CD8-positive, alpha-beta memory T cell (primary cell): Measurements from ENCODE around the gene CUX1. TPM values are rescaled to one million over a fixed set of nuclear protein-coding genes. Genes with fewer than 3 reads are reported as not detected.

Source experiments
- CTCF ChIA-PET: fragments of 350-600 bp; sonication (Branson Sonifier 250); formaldehyde crosslinking; loops from one replicate; lab custom pipeline; 2021; ENCODE audit warnings: antibody characterized with exemption; lab: Charles Lee
- POLR2A ChIA-PET: fragments of 350-600 bp; sonication (Branson Sonifier 250); formaldehyde crosslinking; loops from one replicate; lab custom pipeline; 2021; ENCODE audit warnings: antibody characterized with exemption; lab: Charles Lee
- DNase-seq, 5 donors: peaks; one replicate each; pipeline versions ENCODE4 v3.0.0 to v3.0.0-alpha.2; 2020 to 2022; ENCODE audit warnings: mixed read lengths in 1 of 5
- H3K27ac ChIP-seq: one replicate; pipeline ENCODE4 v1.7.0; 2013; ENCODE audit warnings: low read depth, mild to moderate bottlenecking, low read length, moderate library complexity
- H3K27me3 ChIP-seq: 2 replicates; pipeline ENCODE4 v1.7.0; 2013; ENCODE audit warnings: low read length, mild to moderate bottlenecking; ENCODE audit not compliant: insufficient read depth, poor library complexity, severe bottlenecking
- H3K36me3 ChIP-seq: 2 replicates; pipeline ENCODE4 v1.7.0; 2013; ENCODE audit warnings: mild to moderate bottlenecking, low read length, moderate library complexity; ENCODE audit not compliant: insufficient read depth
- H3K4me1 ChIP-seq: 2 replicates; pipeline ENCODE4 v1.7.0; 2013; ENCODE audit warnings: mild to moderate bottlenecking, low read length, moderate library complexity; ENCODE audit not compliant: insufficient read depth
- H3K4me3 ChIP-seq: 2 replicates; pipeline ENCODE4 v1.7.0; 2013; ENCODE audit warnings: mild to moderate bottlenecking, low read length
- H3K9me3 ChIP-seq: 2 replicates; pipeline ENCODE4 v1.7.0; 2013; ENCODE audit warnings: mild to moderate bottlenecking, low read length
- H3K27ac Mint-ChIP-seq, 8 donors: one replicate each; pipeline ENCODE4 v1.8.0; 2020 to 2021; ENCODE audit warnings: mixed read lengths in 8 of 8, mild to moderate bottlenecking in 6 of 8, inconsistent platforms in 3 of 8, moderate library complexity in 3 of 8
- H3K27me3 Mint-ChIP-seq, 2 donors: one replicate each; pipeline ENCODE4 v1.8.0; 2020 to 2021; ENCODE audit warnings: mixed read lengths in 2 of 2, mild to moderate bottlenecking in 1 of 2, moderate library complexity in 1 of 2
- H3K36me3 Mint-ChIP-seq, 3 donors: one replicate each; pipeline ENCODE4 v1.8.0; 2020 to 2021; ENCODE audit warnings: mixed read lengths in 3 of 3, inconsistent platforms in 1 of 3, mild to moderate bottlenecking in 1 of 3
- H3K4me1 Mint-ChIP-seq, 3 donors: one replicate each; pipeline ENCODE4 v1.8.0; 2020 to 2021; ENCODE audit warnings: mixed read lengths in 3 of 3, inconsistent platforms in 1 of 3, mild to moderate bottlenecking in 1 of 3
- H3K4me3 Mint-ChIP-seq, 7 donors: one replicate each; pipeline ENCODE4 v1.8.0; 2020 to 2021; ENCODE audit warnings: mixed read lengths in 7 of 7, mild to moderate bottlenecking in 6 of 7, moderate library complexity in 4 of 7, inconsistent platforms in 2 of 7
- H3K9me3 Mint-ChIP-seq, 5 donors: one replicate each; pipeline ENCODE4 v1.8.0; 2020 to 2022; ENCODE audit warnings: mixed read lengths in 5 of 5, mild to moderate bottlenecking in 3 of 5, moderate library complexity in 2 of 5, inconsistent platforms in 1 of 5
- polyA plus RNA-seq: library from polyadenylated mRNA; unstranded; fragments of 300-500 nt; fragmentation: Illumina TruSeq; gene quantifications from one replicate; pipeline ENCODE4 v1.2.3, GENCODE V29; 2021
- total RNA-seq, 2 experiments: library from RNA; stranded (reverse); gene quantifications; one replicate each; pipeline ENCODE4 v1.2.3, GENCODE V29; 2021

The CUX1 gene
- total and polyA plus RNA-seq, 3 experiments from 2014 or later = 23.2 to 26.4 (median 23.6) TPM

- Mint-ChIP-seq H3K27ac (peak overlapping the region in 7 of 8 donors; percentile 65 to 95 (median 89)), H3K4me1 (peaks cover 16 to 25% (median 17%) of the 10 kb centered on the region in 3 donors), H3K4me3 (peak overlapping the region; percentile 11 to 79 (median 59)), H3K9me3 (no peaks in the 10 kb centered on the region), H3K36me3 (no peaks in the 10 kb centered on the region), H3K27me3 (peaks cover 0 to 1% of the 10 kb centered on the region in 2 donors)
- H3K36me3 ChIP-seq = no peaks in the 10 kb centered on the region
- no peak overlapping the region for H3K4me3 ChIP-seq
- CTCF ChIA-PET = no interaction called here
- POLR2A ChIA-PET = no interaction called here
- no peaks in the 10 kb centered on the region for H3K27me3 ChIP-seq
- peaks cover 15% of the 10 kb centered on the region for H3K4me1 ChIP-seq
- no peak for DNase-seq
- H3K27ac ChIP-seq = no peak overlapping the region
- H3K9me3 ChIP-seq = no peaks in the 10 kb centered on the region
Measured at GRCh38 chr7:102305414-102306268, 488.2 kb downstream of the CUX1 start.

GRCh38 chr7:102306916-102307677, 489.7 kb downstream of the CUX1 start:
- Histone ChIP-seq H3K9me3 (no peaks in the 10 kb centered on the region), H3K27ac (no peak overlapping the region), H3K4me3 (no peak overlapping the region), H3K36me3 (no peaks in the 10 kb centered on the region), H3K4me1 (peaks cover 15% of the 10 kb centered on the region), H3K27me3 (no peaks in the 10 kb centered on the region)
- Mint-ChIP-seq H3K4me3 (peak overlapping the region in 5 of 7 donors; percentile 39 to 59 (median 46)), H3K27ac (peak overlapping the region in 4 of 8 donors; percentile 24 to 72 (median 58)), H3K9me3 (no peaks in the 10 kb centered on the region), H3K27me3 (peaks cover 0 to 1% of the 10 kb centered on the region in 2 donors), H3K36me3 (no peaks in the 10 kb centered on the region), H3K4me1 (peaks cover 16 to 25% (median 17%) of the 10 kb centered on the region in 3 donors)
- ChIA-PET CTCF (no interaction called here), POLR2A (interaction anchor here (0.6 kb wide), 1 partner anchor 18 kb away, joined by 4 read pairs; no protein-coding TSS in a partner anchor)
- DNase-seq = peak in 1 of 5 donors; percentile 36

GRCh38 chr7:102310414-102310815, 493.0 kb downstream of the CUX1 start:
- Mint-ChIP-seq H3K36me3 (no peaks in the 10 kb centered on the region), H3K27ac (no peak overlapping the region), H3K4me1 (peaks cover 10 to 17% (median 16%) of the 10 kb centered on the region in 3 donors), H3K27me3 (no peaks in the 10 kb centered on the region), H3K4me3 (no peak overlapping the region), H3K9me3 (no peaks in the 10 kb centered on the region)
- Histone ChIP-seq H3K27me3 (no peaks in the 10 kb centered on the region), H3K4me1 (peaks cover 15% of the 10 kb centered on the region), H3K27ac (no peak overlapping the region), H3K36me3 (no peaks in the 10 kb centered on the region), H3K9me3 (no peaks in the 10 kb centered on the region), H3K4me3 (no peak overlapping the region)
- ChIA-PET CTCF (interaction anchor here (1.3 to 1.6 kb wide), 2 partner anchors 15 to 79 kb away, joined by 3 read pairs; no protein-coding TSS in a partner anchor), POLR2A (no interaction called here)
- no peak for DNase-seq

DNA sequence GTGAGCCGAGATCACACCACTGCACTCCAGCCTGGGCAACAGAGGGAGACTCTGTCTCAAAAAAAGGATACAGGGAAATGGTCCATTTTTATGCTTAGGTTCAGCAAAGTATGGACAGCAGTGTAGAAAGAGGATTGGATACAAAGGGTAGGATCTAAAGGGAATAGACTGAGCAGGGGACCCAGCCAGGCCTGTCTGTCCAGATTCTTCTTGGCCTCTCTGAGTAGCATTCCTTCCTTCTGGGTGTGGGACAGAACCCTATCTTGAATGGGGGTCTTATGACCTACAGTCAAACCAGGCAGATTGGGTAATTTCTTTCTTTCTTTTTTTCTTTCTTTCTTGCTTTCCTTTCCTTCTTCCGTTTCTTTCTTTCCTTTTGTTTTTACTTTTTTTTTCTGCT, 494.9 kb downstream of the CUX1 start:
- H3K36me3 Mint-ChIP-seq = no peaks in the 10 kb centered on the region
- Histone ChIP-seq H3K4me1 (peaks cover 2% of the 10 kb centered on the region), H3K27me3 (no peaks in the 10 kb centered on the region), H3K36me3 (no peaks in the 10 kb centered on the region), H3K27ac (no peak overlapping the region), H3K4me3 (no peak overlapping the region), H3K9me3 (no peaks in the 10 kb centered on the region)
- POLR2A ChIA-PET = no interaction called here
- H3K4me1 Mint-ChIP-seq = peaks cover 2 to 3% (median 2%) of the 10 kb centered on the region in 3 donors
- DNase-seq = no peak
- H3K4me3 Mint-ChIP-seq = no peak overlapping the region
- no peaks in the 10 kb centered on the region for H3K9me3 Mint-ChIP-seq
- CTCF ChIA-PET = no interaction called here
- H3K27ac Mint-ChIP-seq = peak overlapping the region in 1 of 8 donors; percentile 54
- no peaks in the 10 kb centered on the region for H3K27me3 Mint-ChIP-seq

- CTCF ChIA-PET = no interaction called here
- no peaks in the 10 kb centered on the region for H3K36me3 ChIP-seq
- Mint-ChIP-seq H3K4me3 (no peak overlapping the region), H3K27me3 (no peaks in the 10 kb centered on the region), H3K4me1 (no peaks in the 10 kb centered on the region), H3K27ac (peak overlapping the region in 1 of 8 donors; percentile 81), H3K9me3 (no peaks in the 10 kb centered on the region), H3K36me3 (no peaks in the 10 kb centered on the region)
- POLR2A ChIA-PET = no interaction called here
- no peaks in the 10 kb centered on the region for H3K4me1 ChIP-seq
- no peaks in the 10 kb centered on the region for H3K27me3 ChIP-seq
- H3K4me3 ChIP-seq = no peak overlapping the region
- H3K9me3 ChIP-seq = no peaks in the 10 kb centered on the region
- DNase-seq = peak in 1 of 5 donors; percentile 26
- H3K27ac ChIP-seq = no peak overlapping the region
Measured at GRCh38 chr7:102313997-102314780, 496.8 kb downstream of the CUX1 start.

- DNase-seq = no peak
- H3K4me3 Mint-ChIP-seq = no peak overlapping the region
- H3K36me3 Mint-ChIP-seq = no peaks in the 10 kb centered on the region
- H3K27me3 ChIP-seq = no peaks in the 10 kb centered on the region
- no peak overlapping the region for H3K27ac ChIP-seq
- CTCF ChIA-PET = no interaction called here
- no peak overlapping the region for H3K4me3 ChIP-seq
- H3K27ac Mint-ChIP-seq = peak overlapping the region in 1 of 8 donors; percentile 60
- H3K4me1 Mint-ChIP-seq = peaks cover 0 to 3% (median 0%) of the 10 kb centered on the region in 3 donors
- no peaks in the 10 kb centered on the region for H3K36me3 ChIP-seq
- POLR2A ChIA-PET = no interaction called here
- peaks cover 0 to 17% of the 10 kb centered on the region in 2 donors for H3K27me3 Mint-ChIP-seq
- H3K9me3 Mint-ChIP-seq = no peaks in the 10 kb centered on the region
- H3K9me3 ChIP-seq = no peaks in the 10 kb centered on the region
- H3K4me1 ChIP-seq = no peaks in the 10 kb centered on the region
Measured at GRCh38 chr7:102317231-102318059, 500.0 kb downstream of the CUX1 start.

DNA sequence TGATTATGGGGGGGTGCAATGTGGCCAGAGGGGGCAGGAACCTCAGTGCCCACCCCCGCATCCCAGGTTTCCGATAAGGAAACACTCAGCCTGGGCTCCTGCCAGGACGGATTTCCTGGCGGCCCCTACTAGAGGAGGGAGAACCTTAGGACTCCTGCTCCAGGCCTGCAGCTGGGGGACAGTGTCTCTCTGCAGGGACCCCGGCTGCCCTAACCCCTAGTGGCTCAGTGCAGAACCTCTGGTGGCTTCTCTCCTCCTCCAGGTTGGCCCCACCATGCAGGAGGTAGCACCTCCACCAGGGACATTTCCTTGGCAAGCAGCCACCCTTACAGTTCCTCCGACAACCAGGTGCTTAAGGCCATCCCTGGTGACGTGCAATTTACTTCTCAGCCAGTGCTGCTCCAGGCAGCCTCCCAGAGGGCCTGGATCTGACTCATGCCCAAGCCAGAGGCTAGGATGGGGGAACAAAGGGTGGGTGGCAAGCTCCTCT, 501.1 kb downstream of the CUX1 start:
- Histone ChIP-seq H3K9me3 (no peaks in the 10 kb centered on the region), H3K27ac (no peak overlapping the region), H3K27me3 (peaks cover 3% of the 10 kb centered on the region), H3K36me3 (no peaks in the 10 kb centered on the region), H3K4me3 (no peak overlapping the region), H3K4me1 (no peaks in the 10 kb centered on the region)
- Mint-ChIP-seq H3K9me3 (no peaks in the 10 kb centered on the region), H3K27me3 (peaks cover 3 to 22% of the 10 kb centered on the region in 2 donors), H3K36me3 (no peaks in the 10 kb centered on the region), H3K4me3 (no peak overlapping the region), H3K27ac (peak overlapping the region in 1 of 8 donors; percentile 32), H3K4me1 (peaks cover 0 to 3% (median 0%) of the 10 kb centered on the region in 3 donors)
- ChIA-PET CTCF (no interaction called here), POLR2A (no interaction called here)
- no peak for DNase-seq
